ENCODE data around the gene AIPL1. TPM values are rescaled to one million over a fixed set of nuclear protein-coding genes. Genes with fewer than 3 reads are reported as not detected.

Gene AIPL1
- total and polyA plus RNA-seq, 2 donors from 2014 or later = not detected

DNA sequence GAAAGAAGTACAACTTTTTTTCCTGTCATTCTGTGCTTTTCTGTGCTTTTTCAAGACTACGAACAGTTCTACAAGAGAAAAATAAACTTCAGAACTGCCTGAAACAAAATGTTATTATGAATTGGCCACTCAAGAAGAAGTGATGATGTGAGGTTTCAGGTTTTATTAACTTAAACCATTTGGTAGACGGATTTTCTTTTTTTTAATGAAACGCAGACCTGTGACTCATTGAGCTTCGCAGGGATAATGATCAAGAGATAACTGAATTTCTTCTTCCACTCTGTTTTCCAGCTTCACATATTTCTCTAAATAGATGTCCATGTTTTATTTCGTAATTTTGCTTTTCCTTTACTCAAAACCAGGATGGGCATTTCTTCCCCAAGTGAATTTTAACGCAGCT lies 32.7 kb downstream of the AIPL1 start:
- intact Hi-C loops (cut with DNase I) = no loop called here
- no peak overlapping the region for H3K27ac ChIP-seq (ENCODE audit: low read depth in 2 of 2, low read length in 2 of 2)
- FAIRE-seq = no peak
- H3K36me3 ChIP-seq (ENCODE audit: control insufficient read depth in 2 of 3, insufficient read depth in 3 of 3, low read length in 3 of 3) = no peaks in the 10 kb centered on the region
- peaks cover 0 to 5% (median 2%) of the 10 kb centered on the region in 3 donors for H3K9me3 ChIP-seq (ENCODE audit: control insufficient read depth in 2 of 3, insufficient read depth in 1 of 3, low read length in 3 of 3)
- TF ChIP-seq CTCF (IDR thresholded peaks at IDR 0.05; ENCODE audit: borderline replicate concordance, extremely low read depth, insufficient read depth) = no peak
- no peak overlapping the region for H3K4me3 ChIP-seq (ENCODE audit: low read length in 3 of 3)
- H3K9ac ChIP-seq (ENCODE audit: low read length in 3 of 3) = no peak overlapping the region
- no peak for DNase-seq
- no peaks in the 10 kb centered on the region for H3K4me1 ChIP-seq (ENCODE audit: control insufficient read depth in 2 of 3, insufficient read depth in 2 of 3, low read depth in 1 of 3, low read length in 3 of 3)
- H3K27me3 ChIP-seq (ENCODE audit: control insufficient read depth, insufficient read depth, low read length) = no peaks in the 10 kb centered on the region

- H3K27ac ChIP-seq (ENCODE audit: low read depth in 2 of 2, low read length in 2 of 2) = no peak overlapping the region
- no peak overlapping the region for H3K9ac ChIP-seq (ENCODE audit: low read length in 3 of 3)
- H3K4me3 ChIP-seq (ENCODE audit: low read length in 3 of 3) = no peak overlapping the region
- FAIRE-seq (no peak), DNase-seq (no peak)
- H3K4me1 ChIP-seq (ENCODE audit: control insufficient read depth in 2 of 3, insufficient read depth in 2 of 3, low read depth in 1 of 3, low read length in 3 of 3) = no peaks in the 10 kb centered on the region
- no peaks in the 10 kb centered on the region for H3K36me3 ChIP-seq (ENCODE audit: control insufficient read depth in 2 of 3, insufficient read depth in 3 of 3, low read length in 3 of 3)
- peaks cover 0 to 5% (median 2%) of the 10 kb centered on the region in 3 donors for H3K9me3 ChIP-seq (ENCODE audit: control insufficient read depth in 2 of 3, insufficient read depth in 1 of 3, low read length in 3 of 3)
- TF ChIP-seq CTCF (IDR thresholded peaks at IDR 0.05; ENCODE audit: borderline replicate concordance, extremely low read depth, insufficient read depth) = no peak
- intact Hi-C loops (cut with DNase I) = no loop called here
- no peaks in the 10 kb centered on the region for H3K27me3 ChIP-seq (ENCODE audit: control insufficient read depth, insufficient read depth, low read length)
Observed at GRCh38 chr17:6398955-6399354, 36.0 kb downstream of the AIPL1 start.

GRCh38 chr17:6394055-6394606 lies 40.8 kb downstream of the AIPL1 start:
- TF ChIP-seq CTCF (IDR thresholded peaks at IDR 0.05; ENCODE audit: borderline replicate concordance, extremely low read depth, insufficient read depth) = no peak
- Histone ChIP-seq H3K27ac (ENCODE audit: low read depth in 2 of 2, low read length in 2 of 2) (no peak overlapping the region), H3K4me3 (ENCODE audit: low read length in 3 of 3) (no peak overlapping the region), H3K9me3 (ENCODE audit: control insufficient read depth in 2 of 3, insufficient read depth in 1 of 3, low read length in 3 of 3) (peaks cover 0 to 2% (median 2%) of the 10 kb centered on the region in 3 donors), H3K27me3 (ENCODE audit: control insufficient read depth, insufficient read depth, low read length) (no peaks in the 10 kb centered on the region), H3K9ac (ENCODE audit: low read length in 3 of 3) (no peak overlapping the region), H3K36me3 (ENCODE audit: control insufficient read depth in 2 of 3, insufficient read depth in 3 of 3, low read length in 3 of 3) (no peaks in the 10 kb centered on the region), H3K4me1 (ENCODE audit: control insufficient read depth in 2 of 3, insufficient read depth in 2 of 3, low read depth in 1 of 3, low read length in 3 of 3) (no peaks in the 10 kb centered on the region)
- DNase-seq (no peak), FAIRE-seq (no peak)
- intact Hi-C loops (cut with DNase I) = no loop called here

All from kidney (tissue), 14 donors.